ENCODE measurements around the gene PLEKHA7.
"Not testable (repeated sequence)": the region's sequence is repeated elsewhere in the genome, so short reads cannot be mapped to it uniquely, and the experiment has no call there.

Gene PLEKHA7

DNA sequence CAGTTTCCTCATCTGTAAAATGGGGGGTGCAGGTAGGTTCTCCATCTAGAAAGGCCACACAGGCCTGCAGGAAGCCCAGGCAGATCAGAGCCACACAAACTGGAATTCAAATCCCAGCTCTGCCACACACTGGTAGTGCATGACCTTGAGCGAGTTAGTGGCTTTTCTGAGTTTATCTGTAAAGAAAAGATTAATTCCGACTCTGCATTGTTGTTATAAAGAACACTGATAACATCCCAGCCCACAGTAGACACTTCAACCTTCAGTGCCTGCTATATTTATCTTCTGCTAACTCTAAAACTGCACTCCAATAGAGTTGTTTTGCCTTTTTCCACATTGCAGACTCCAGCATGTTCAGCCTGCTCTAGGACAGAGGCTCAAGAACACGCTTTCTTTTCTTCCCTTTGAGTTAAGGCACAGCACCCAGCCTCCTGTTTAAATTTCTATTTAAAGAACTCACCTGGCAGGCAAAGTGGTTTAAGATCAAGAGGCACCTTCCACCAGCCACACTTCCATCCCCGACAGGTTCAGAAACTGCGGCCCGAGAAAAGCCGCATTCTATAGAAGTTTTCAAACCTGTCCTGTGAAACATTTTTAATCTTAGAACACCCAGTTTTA, 133.9 kb downstream of the PLEKHA7 start:
- no peak for DNase-seq (ENCODE audit: low spot score)

DNA sequence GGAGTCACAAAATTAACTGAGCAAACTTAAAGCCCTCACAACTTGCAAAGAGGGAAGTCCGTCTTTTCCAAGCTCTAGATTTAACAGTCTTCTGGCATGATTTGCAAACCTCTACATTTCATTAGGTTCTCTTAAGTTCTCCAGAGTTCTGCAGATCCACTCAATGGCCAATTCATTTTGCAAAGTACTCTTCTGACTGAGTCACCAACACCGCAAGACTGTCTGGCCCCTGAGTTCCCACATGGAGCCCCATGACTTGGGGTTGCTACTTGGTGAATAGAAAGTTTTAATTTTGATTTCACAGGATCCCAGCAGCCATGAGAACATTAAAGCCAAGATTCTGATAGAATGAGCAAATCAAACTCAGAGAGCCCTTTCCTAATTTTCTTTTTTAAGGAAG, 134.5 kb downstream of the PLEKHA7 start:
- DNase-seq (ENCODE audit: low spot score), result no peak

DNA sequence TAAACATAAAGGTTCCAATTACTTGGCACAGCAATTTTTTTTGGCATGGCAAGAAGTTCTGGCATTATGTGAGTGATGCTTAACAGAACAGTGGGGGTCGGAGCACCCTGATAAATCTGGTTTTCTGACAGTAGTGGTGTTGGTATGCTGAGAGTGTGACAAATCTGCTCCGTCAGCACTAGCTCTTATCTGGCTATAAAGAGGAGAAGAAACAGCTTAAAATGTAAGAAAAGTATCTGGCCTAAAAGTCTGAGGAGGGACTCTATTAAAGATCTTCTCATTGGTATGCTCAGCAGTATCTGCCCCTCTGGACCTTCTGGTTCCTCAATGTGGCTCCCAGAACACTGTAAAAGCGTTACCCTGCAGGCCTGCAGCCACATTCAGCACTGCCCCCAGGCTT, 137.4 kb downstream of the PLEKHA7 start:
- DNase-seq (ENCODE audit: low spot score), result no peak

DNA sequence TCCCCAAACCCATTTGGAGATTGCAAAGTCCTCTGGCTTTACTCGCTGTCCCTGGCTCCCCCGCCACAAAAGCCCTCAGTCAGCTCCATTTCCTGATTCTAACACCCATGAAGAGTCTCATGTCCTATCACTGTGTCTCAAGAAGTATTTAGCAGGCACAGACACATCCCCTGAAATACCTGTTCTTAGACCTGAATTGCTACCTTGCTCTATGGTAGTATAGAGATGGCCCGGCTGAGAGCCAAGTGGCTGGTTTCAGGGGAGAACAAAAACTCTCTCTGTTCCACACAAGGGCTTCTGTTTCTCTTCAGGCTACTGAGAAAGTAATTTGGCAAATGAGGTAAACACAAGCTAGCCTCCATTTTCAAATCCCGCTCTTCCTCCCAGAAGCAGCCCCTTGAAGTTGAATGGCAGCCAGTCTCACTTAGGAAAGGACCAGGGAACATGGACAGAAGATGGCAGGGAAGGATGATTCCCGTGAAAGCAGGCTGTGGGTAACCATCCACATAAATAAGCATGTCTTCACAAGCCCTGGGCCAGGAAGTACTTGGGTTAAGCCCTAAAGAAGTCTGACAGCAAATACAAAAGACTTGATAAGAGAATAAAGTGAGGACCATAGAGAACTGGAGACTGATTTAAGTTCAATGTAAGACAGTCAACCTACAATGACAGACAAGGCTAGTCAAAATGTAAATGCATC, 138.0 kb downstream of the PLEKHA7 start:
- no peak for DNase-seq (ENCODE audit: low spot score)

DNA sequence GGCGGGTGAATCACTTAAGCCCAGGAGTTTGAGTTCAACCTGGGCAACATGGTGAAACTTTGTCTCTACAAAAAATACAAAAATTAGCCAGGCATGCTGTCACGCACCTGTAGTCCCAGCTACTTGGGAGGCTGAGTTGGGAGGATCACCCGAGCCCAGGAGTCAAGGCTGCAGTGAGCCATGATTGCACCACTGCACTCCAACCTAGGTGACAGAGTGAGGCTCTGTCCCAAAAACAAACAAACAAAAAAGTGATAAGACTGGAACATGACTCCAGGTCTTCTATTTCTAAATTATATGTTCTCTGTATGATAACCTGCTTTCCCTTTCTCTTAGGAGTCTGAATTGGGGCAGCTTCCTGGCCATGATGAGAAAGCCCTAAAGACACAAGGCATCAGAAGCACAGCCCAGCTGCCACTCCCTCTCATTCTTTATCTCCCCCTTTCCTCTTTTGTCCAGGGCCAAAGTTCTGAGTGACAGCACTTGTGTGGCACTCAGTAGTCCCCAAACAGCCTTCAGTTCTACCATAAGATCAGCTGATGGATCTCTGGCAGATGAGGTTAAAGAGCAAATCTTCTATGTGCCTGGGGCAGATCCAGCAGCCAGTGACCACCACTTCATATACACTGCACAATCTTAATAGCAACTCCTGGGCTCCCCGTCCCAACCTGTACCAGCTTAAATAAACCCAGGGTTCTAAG, 139.8 kb downstream of the PLEKHA7 start:
- DNase-seq (ENCODE audit: low spot score), result no peak

- DNase-seq (ENCODE audit: low spot score), result no peak
These were observed 140.9 kb downstream of the PLEKHA7 start for GRCh38 chr11:16873289-16873688.

- no peak for DNase-seq (ENCODE audit: low spot score)
These were observed 142.8 kb downstream of the PLEKHA7 start for GRCh38 chr11:16871368-16871767.

GRCh38 chr11:16867097-16867496, 147.1 kb downstream of the PLEKHA7 start:
- no peak for DNase-seq (ENCODE audit: low spot score)

- not testable (repeated sequence) for DNase-seq (ENCODE audit: low spot score)
These were observed 149.8 kb downstream of the PLEKHA7 start for GRCh38 chr11:16864428-16864827.

DNA sequence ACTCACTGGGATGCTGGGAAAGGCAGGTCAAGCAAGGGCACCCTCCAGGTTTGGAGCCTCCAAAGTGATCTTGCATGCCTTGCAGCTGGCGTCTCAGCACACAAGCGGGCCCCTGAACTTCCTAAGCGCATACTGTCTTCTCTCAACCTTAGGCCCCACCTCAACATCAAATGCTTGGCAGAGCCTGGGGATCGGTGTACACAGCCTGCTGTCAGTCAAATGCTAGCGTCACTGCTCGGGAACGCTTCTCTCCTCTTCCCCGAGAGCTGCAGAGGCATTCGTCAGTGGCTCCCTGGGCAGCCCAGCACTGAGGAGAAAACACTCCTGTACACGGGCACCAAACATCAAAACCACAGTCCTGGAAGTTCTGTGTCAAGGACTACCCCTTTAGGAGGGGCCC, 150.8 kb downstream of the PLEKHA7 start:
- no peak for DNase-seq (ENCODE audit: low spot score)

- no peak for DNase-seq (ENCODE audit: low spot score)
These were observed 151.5 kb downstream of the PLEKHA7 start for GRCh38 chr11:16862726-16863125.

DNA sequence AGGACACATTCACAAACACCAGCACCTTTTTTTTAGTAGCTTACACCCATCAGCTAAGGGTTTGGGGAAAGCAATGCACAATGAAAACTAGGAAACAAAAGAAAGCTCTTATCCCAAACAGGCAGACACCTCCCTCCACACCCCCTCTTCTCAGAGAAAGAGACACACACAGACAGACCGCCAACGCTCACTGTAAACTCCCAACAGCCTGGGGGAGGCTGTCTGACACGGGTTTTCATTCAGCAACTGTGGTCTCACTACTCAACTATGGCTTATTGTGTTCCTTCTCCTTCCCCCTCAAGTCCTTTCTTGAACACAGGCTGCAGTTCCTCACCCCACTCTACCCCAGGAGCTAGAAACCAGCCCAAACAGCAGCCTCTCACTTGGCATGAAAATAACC, 152.4 kb downstream of the PLEKHA7 start:
- DNase-seq (ENCODE audit: low spot score), result no peak

DNA sequence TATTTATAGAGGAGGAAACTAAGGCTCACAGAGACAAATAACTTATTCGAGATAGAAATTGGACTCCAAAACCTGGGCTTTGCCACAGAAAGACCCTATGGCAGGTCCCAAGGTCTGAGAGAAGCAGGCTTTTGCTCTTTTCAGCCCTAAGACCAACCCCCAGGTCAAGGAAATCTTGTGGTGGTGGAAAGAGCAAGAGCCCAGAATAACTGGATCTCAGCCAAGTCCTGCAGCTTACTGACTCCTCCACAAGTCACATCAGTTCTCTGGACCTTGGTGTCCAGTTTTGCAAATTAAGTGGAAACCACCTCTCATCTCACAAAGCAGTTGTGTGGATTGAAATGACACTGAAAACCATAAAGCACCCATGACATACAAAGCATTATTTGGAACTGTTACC, 153.6 kb downstream of the PLEKHA7 start:
- no peak for DNase-seq (ENCODE audit: low spot score)

DNA sequence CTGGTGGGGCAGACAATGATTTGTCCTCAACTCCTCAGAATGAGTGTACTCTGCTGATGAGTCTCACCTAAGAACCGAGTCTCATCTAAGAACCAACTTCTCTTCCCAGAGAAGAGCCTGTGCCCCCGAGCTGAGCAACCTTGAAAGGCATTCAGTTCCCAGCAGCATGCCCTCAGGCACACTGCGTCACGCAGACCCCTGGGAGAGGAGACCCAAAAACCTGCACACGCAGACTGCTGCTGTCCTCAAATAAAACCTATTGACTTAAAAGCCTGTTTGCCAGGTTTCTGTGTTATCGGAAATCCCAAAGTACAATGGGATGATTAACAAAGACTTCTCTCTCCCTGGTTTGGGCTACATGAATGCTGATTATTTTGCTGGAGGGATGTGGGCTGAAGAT, 154.6 kb downstream of the PLEKHA7 start:
- DNase-seq (ENCODE audit: low spot score), result no peak

DNA sequence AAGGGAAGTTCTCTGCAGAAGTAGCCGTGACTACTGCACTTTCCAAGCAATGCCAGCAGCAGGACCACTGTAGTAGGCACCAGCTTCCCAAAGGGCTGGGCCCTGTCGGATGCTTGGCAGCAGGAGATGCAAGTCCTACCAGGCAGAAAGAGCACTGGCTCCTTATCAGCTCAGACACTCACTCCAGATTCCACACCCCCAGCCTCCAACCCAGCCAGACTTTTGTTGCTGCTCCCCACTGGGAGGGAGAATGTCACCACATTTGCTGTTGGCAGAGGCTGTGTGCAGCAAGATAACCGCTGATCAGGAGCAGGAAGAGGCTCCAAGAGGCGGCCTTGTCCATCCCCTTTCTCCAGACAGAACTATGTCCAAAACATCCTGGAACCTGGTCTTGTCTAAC, 157.0 kb downstream of the PLEKHA7 start:
- DNase-seq (ENCODE audit: low spot score), result no peak

GRCh38 chr11:16856022-16856471, 158.2 kb downstream of the PLEKHA7 start:
- no peak for DNase-seq (ENCODE audit: low spot score)

- DNase-seq (ENCODE audit: low spot score), result no peak
These were observed 159.2 kb downstream of the PLEKHA7 start for GRCh38 chr11:16854979-16855378.

GRCh38 chr11:16853859-16854258, 160.4 kb downstream of the PLEKHA7 start:
- no peak for DNase-seq (ENCODE audit: low spot score)

- no peak for DNase-seq (ENCODE audit: low spot score)
These were observed 160.9 kb downstream of the PLEKHA7 start for GRCh38 chr11:16853266-16853665.

GRCh38 chr11:16846305-16846704, 167.9 kb downstream of the PLEKHA7 start:
- no peak for DNase-seq (ENCODE audit: low spot score)

DNA sequence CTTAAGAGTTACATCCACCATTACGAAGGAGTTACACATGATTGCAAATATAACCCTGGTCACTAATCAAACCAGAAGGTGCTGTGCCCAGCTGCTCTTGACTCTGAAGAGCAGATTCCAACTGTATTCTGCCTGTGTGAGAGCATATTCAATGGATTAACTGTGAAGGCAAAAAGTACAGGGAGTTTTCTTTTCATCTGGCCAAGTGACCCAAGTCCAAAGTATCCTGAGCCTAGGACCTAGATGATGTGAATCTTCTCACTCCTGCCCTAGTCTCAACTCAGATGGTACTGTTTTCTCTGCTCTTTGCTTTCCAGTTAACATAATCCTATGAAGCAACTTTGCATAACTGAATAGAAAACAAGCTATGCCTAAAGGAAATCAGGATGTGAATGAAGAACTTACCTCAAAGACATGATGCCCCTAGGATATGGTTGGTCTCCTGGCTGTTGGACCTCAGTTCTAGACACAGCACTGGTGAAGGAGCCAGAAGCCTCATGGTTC, 169.9 kb downstream of the PLEKHA7 start:
- no peak for DNase-seq (ENCODE audit: low spot score)

DNA sequence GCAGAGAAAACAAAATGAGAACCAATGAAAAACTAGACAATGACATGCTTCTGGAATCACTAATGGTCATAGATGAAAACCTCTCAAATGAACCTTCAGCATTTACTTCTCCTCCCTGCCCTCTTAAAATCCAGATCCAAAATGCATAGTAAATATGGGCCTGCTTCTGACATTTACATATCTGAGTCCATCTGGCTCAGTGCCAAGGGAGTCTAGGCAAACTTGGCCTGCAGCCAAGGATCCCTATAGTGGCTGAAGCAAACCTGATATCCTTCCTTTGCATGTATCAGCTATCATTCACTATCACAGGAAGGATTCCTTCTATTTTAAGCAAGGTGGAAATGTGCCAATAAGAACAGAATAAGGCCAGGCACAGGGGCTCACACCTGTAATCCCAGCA, 170.9 kb downstream of the PLEKHA7 start:
- no peak for DNase-seq (ENCODE audit: low spot score)

GRCh38 chr11:16841984-16842383, 172.2 kb downstream of the PLEKHA7 start:
- DNase-seq (ENCODE audit: low spot score), result no peak
